ENCODE results near the gene SPIRE1. TPM values are rescaled to one million over a fixed set of nuclear protein-coding genes. Genes with fewer than 3 reads are reported as not detected.

SPIRE1 gene
- total RNA-seq, 2 experiments from 2014 or later = 2.8 to 4.4 TPM

GRCh38 chr18:12445554-12445953 lies 212.4 kb downstream of the SPIRE1 start:
- TF ChIP-seq, protein P1, sequence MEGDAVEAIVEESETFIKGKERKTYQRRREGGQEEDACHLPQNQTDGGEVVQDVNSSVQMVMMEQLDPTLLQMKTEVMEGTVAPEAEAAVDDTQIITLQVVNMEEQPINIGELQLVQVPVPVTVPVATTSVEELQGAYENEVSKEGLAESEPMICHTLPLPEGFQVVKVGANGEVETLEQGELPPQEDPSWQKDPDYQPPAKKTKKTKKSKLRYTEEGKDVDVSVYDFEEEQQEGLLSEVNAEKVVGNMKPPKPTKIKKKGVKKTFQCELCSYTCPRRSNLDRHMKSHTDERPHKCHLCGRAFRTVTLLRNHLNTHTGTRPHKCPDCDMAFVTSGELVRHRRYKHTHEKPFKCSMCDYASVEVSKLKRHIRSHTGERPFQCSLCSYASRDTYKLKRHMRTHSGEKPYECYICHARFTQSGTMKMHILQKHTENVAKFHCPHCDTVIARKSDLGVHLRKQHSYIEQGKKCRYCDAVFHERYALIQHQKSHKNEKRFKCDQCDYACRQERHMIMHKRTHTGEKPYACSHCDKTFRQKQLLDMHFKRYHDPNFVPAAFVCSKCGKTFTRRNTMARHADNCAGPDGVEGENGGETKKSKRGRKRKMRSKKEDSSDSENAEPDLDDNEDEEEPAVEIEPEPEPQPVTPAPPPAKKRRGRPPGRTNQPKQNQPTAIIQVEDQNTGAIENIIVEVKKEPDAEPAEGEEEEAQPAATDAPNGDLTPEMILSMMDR (IDR thresholded peaks at IDR 0.05) = no peak
- ChIA-PET POLR2A (no interaction called here), CTCF (no interaction called here)
- ATAC-seq (no peak), DNase-seq (no peak)
- Mint-ChIP-seq H3K27me3 (no peaks in the 10 kb centered on the region), H3K9me3 (no peaks in the 10 kb centered on the region), H3K36me3 (ENCODE audit: low read depth) (no peaks in the 10 kb centered on the region), H3K4me3 (no peak overlapping the region), H3K4me1 (ENCODE audit: low read depth) (no peaks in the 10 kb centered on the region), H3K27ac (no peak overlapping the region)
- intact Hi-C loops (cut with micrococcal nuclease) = no loop called here

GRCh38 chr18:12443551-12443950 lies 214.4 kb downstream of the SPIRE1 start:
- CTCF ChIA-PET = no interaction called here
- no peak for ATAC-seq
- POLR2A ChIA-PET = interaction anchor here (1.0 kb wide), 1 partner anchor 50 kb away, joined by 3 read pairs; no protein-coding TSS in a partner anchor
- Mint-ChIP-seq H3K9me3 (no peaks in the 10 kb centered on the region), H3K27me3 (no peaks in the 10 kb centered on the region), H3K4me3 (no peak overlapping the region), H3K36me3 (ENCODE audit: low read depth) (no peaks in the 10 kb centered on the region), H3K4me1 (ENCODE audit: low read depth) (no peaks in the 10 kb centered on the region), H3K27ac (no peak overlapping the region)
- no peak for DNase-seq
- TF ChIP-seq, protein P1 (IDR thresholded peaks at IDR 0.05) = no peak
- intact Hi-C loops (cut with micrococcal nuclease) = no loop called here

GRCh38 chr18:12442946-12443345 lies 215.0 kb downstream of the SPIRE1 start:
- intact Hi-C loops (cut with micrococcal nuclease) = no loop called here
- TF ChIP-seq, protein P1 (IDR thresholded peaks at IDR 0.05) = no peak
- Mint-ChIP-seq H3K27me3 (no peaks in the 10 kb centered on the region), H3K9me3 (no peaks in the 10 kb centered on the region), H3K4me3 (no peak overlapping the region), H3K27ac (no peak overlapping the region), H3K36me3 (ENCODE audit: low read depth) (no peaks in the 10 kb centered on the region), H3K4me1 (ENCODE audit: low read depth) (no peaks in the 10 kb centered on the region)
- ChIA-PET CTCF (interaction anchor here (1.2 kb wide), 1 partner anchor 8 kb away, joined by 3 read pairs; no protein-coding TSS in a partner anchor), POLR2A (no interaction called here)
- ATAC-seq = no peak
- DNase-seq = no peak

DNA sequence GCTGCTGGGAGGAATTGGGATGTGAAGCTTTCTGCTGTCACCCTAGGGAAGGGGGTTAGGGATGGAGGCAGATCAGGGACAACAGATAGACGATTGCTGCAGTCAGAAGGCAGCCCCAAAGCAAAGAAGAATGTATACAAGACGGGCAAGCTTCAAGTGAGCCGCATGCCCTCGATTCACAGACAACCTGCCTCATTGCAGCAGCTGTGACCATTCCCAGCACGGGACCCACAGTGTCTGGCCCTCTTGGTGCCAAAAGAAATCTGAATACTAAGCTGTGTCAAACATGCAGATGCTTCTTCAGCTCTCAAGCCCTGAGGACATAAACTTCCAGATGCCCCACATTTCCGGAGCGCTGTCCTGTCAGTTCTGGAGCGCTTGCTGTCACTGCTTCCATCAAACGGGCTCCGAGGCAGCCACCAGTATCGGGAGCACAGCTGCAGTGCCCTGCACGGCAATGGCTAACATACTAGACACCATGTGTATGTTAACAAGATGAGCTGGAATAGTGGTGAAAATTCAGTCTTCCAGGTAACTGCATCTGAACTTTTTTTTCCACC lies 216.4 kb downstream of the SPIRE1 start:
- TF ChIP-seq, protein P1 (IDR thresholded peaks at IDR 0.05) = no peak
- intact Hi-C loops (cut with micrococcal nuclease) = no loop called here
- no peak for ATAC-seq
- no peak for DNase-seq
- Mint-ChIP-seq H3K9me3 (no peaks in the 10 kb centered on the region), H3K36me3 (ENCODE audit: low read depth) (no peaks in the 10 kb centered on the region), H3K27ac (no peak overlapping the region), H3K27me3 (no peaks in the 10 kb centered on the region), H3K4me1 (ENCODE audit: low read depth) (no peaks in the 10 kb centered on the region), H3K4me3 (no peak overlapping the region)
- ChIA-PET CTCF (no interaction called here), POLR2A (no interaction called here)

DNA sequence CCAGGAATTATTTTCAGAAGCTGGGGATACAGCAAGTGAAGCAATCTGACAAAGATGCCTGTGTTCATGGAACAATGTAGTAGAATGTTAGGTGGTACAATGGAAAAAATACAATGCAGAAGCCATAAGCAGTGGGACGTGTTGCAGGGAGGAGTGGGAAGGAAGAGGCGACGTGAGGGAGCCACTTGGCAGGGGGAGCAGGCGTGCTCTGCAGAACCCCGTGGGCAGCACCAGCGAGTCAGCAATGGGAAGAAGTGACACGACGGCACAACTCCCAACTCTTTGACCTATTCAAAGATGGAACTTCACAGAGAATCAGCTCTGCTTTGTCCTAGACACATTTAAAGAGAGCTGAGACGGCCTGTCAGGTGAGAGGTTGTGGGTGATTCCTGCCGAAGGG lies 219.7 kb downstream of the SPIRE1 start:
- ChIA-PET POLR2A (no interaction called here), CTCF (no interaction called here)
- intact Hi-C loops (cut with micrococcal nuclease) = no loop called here
- Mint-ChIP-seq H3K27ac (no peak overlapping the region), H3K27me3 (no peaks in the 10 kb centered on the region), H3K4me3 (no peak overlapping the region), H3K4me1 (ENCODE audit: low read depth) (no peaks in the 10 kb centered on the region), H3K9me3 (no peaks in the 10 kb centered on the region), H3K36me3 (ENCODE audit: low read depth) (peaks cover 9% of the 10 kb centered on the region)
- ATAC-seq = no peak
- DNase-seq = no peak
- TF ChIP-seq, protein P1 (IDR thresholded peaks at IDR 0.05) = no peak
